Natural killer cell (primary cell): ENCODE measurements around the gene PDRG1. TPM values are rescaled to one million over a fixed set of nuclear protein-coding genes. Genes with fewer than 3 reads are reported as not detected.

Experiments
- ATAC-seq, 3 donors: fragments of 150-1000 bp in 2 of 3; fragments of 200-7000 bp in 1 of 3; cut with Tn5 transposase; 1 replicate in 1 of 3; 2 replicates in 2 of 3; pipeline ENCODE4 v1.10.0; 2021; ENCODE audit warnings: mild to moderate bottlenecking in 2 of 3, moderate library complexity in 2 of 3
- DNase-seq, 2 donors: peaks; one replicate each; pipeline versions ENCODE4 v3.0.0 to v3.0.0-alpha.2; 2013 to 2021; ENCODE audit warnings: mixed read lengths in 1 of 2
- H3K27ac ChIP-seq: one replicate; pipeline ENCODE4 v1.5.1; 2013; ENCODE audit warnings: mild to moderate bottlenecking, low read length
- H3K27me3 ChIP-seq: one replicate; pipeline ENCODE4 v1.6.1; 2013; ENCODE audit warnings: low read length; ENCODE audit not compliant: control insufficient read depth, insufficient read depth
- H3K36me3 ChIP-seq: one replicate; pipeline ENCODE4 v1.6.1; 2013; ENCODE audit warnings: low read length; ENCODE audit not compliant: control insufficient read depth, insufficient read depth
- H3K4me1 ChIP-seq: one replicate; pipeline ENCODE4 v1.6.1; 2013; ENCODE audit warnings: low read length; ENCODE audit not compliant: control insufficient read depth, insufficient read depth
- H3K4me3 ChIP-seq: one replicate; pipeline ENCODE4 v1.5.1; 2013; ENCODE audit warnings: low read length
- H3K9me3 ChIP-seq: one replicate; pipeline ENCODE4 v1.6.1; 2013; ENCODE audit warnings: low read length; ENCODE audit not compliant: control insufficient read depth, insufficient read depth
- H3K27ac Mint-ChIP-seq, 2 donors: one replicate each; pipeline ENCODE4 v1.8.0; 2022; ENCODE audit warnings: mild to moderate bottlenecking in 2 of 2, mixed read lengths in 2 of 2, moderate library complexity in 1 of 2
- H3K27me3 Mint-ChIP-seq, 2 donors: one replicate each; pipeline ENCODE4 v1.8.0; 2022; ENCODE audit warnings: low read depth in 2 of 2, mixed read lengths in 2 of 2
- H3K36me3 Mint-ChIP-seq: one replicate; pipeline ENCODE4 v1.8.0; 2022; ENCODE audit warnings: mixed read lengths
- H3K4me1 Mint-ChIP-seq, 2 donors: one replicate each; pipeline ENCODE4 v1.8.0; 2022; ENCODE audit warnings: mixed read lengths in 2 of 2
- H3K4me3 Mint-ChIP-seq: one replicate; pipeline ENCODE4 v1.8.0; 2022; ENCODE audit warnings: mild to moderate bottlenecking, moderate library complexity, mixed read lengths
- H3K9me3 Mint-ChIP-seq, 2 donors: one replicate each; pipeline ENCODE4 v1.8.0; 2022; ENCODE audit warnings: mixed read lengths in 2 of 2
- CTCF ChIP-seq: fragments of 200-600 bp; IDR thresholded peaks from one replicate; pipeline ENCODE4 v1.8.0; 2022; ENCODE audit warnings: antibody characterized with exemption
- WGBS: methylation state at CpG from one replicate; pipeline ENCODE4 v1.1.7; 2013; ENCODE audit warnings: missing lambda C conversion rate; ENCODE audit not compliant: insufficient coverage; 5-methylcytosine and 5-hydroxymethylcytosine counted together
- intact Hi-C: fragments of 100-400 bp; cut with micrococcal nuclease; formaldehyde crosslinking; loops from one replicate; pipeline ENCODE4 v1.14.2; 2022
- total RNA-seq, 4 donors: library from RNA; stranded (reverse); fragments of 120-200 nt in 1 of 4; gene quantifications; one replicate each; pipeline versions ENCODE4 v1.2.3 to v1.2.4, GENCODE V29; 2013 to 2022

PDRG1 gene
- total RNA-seq, 3 donors from 2014 or later (not counting 1 experiment from before 2014, with no cell fraction given): 9.0 to 12.8 (median 10.4) TPM

GRCh38 chr20:31966991-31967655, 15.3 kb upstream of the PDRG1 start:
- H3K27ac ChIP-seq: no peak overlapping the region
- peaks cover 45 to 59% of the 10 kb centered on the region in 2 donors for H3K27me3 Mint-ChIP-seq
- intact Hi-C loops: no loop called here
- WGBS: 17% methylated on average over 5 of the region's 5 CpGs
- DNase-seq (no peak), ATAC-seq (no peak)
- no peaks in the 10 kb centered on the region for H3K9me3 Mint-ChIP-seq
- TF ChIP-seq CTCF: no peak
- H3K27me3 ChIP-seq: peaks cover 12% of the 10 kb centered on the region
- no peaks in the 10 kb centered on the region for H3K9me3 ChIP-seq
- H3K4me3 Mint-ChIP-seq: peak overlapping the region; percentile 81
- no peak overlapping the region for H3K4me3 ChIP-seq
- peaks cover 9 to 18% of the 10 kb centered on the region in 2 donors for H3K4me1 Mint-ChIP-seq
- H3K36me3 ChIP-seq: no peaks in the 10 kb centered on the region
- H3K36me3 Mint-ChIP-seq: no peaks in the 10 kb centered on the region
- H3K27ac Mint-ChIP-seq: no peak overlapping the region
- H3K4me1 ChIP-seq: peaks cover 11% of the 10 kb centered on the region

- H3K9me3 Mint-ChIP-seq: no peaks in the 10 kb centered on the region
- no peak overlapping the region for H3K27ac Mint-ChIP-seq
- no peak overlapping the region for H3K4me3 Mint-ChIP-seq
- intact Hi-C loops: no loop called here
- peaks cover 9 to 18% of the 10 kb centered on the region in 2 donors for H3K4me1 Mint-ChIP-seq
- H3K36me3 Mint-ChIP-seq: no peaks in the 10 kb centered on the region
- no peaks in the 10 kb centered on the region for H3K36me3 ChIP-seq
- no peak overlapping the region for H3K4me3 ChIP-seq
- no peak for TF ChIP-seq CTCF
- WGBS: 79% methylated on average over 6 of the region's 6 CpGs
- no peak for ATAC-seq
- H3K27me3 ChIP-seq: peaks cover 4% of the 10 kb centered on the region
- H3K9me3 ChIP-seq: no peaks in the 10 kb centered on the region
- DNase-seq: no peak
- H3K27ac ChIP-seq: no peak overlapping the region
- H3K27me3 Mint-ChIP-seq: peaks cover 43 to 55% of the 10 kb centered on the region in 2 donors
- H3K4me1 ChIP-seq: peaks cover 11% of the 10 kb centered on the region
These were observed 12.0 kb upstream of the PDRG1 start for GRCh38 chr20:31963889-31964288.

- Mint-ChIP-seq H3K27me3 (peaks cover 42 to 52% of the 10 kb centered on the region in 2 donors), H3K4me1 (peaks cover 4 to 11% of the 10 kb centered on the region in 2 donors), H3K27ac (no peak overlapping the region), H3K9me3 (no peaks in the 10 kb centered on the region), H3K36me3 (no peaks in the 10 kb centered on the region), H3K4me3 (no peak overlapping the region)
- Histone ChIP-seq H3K27me3 (no peaks in the 10 kb centered on the region), H3K36me3 (no peaks in the 10 kb centered on the region), H3K4me1 (peaks cover 2% of the 10 kb centered on the region), H3K4me3 (no peak overlapping the region), H3K27ac (no peak overlapping the region), H3K9me3 (no peaks in the 10 kb centered on the region)
- DNase-seq (no peak), ATAC-seq (no peak)
- no peak for TF ChIP-seq CTCF
- WGBS: 92% methylated on average over 2 of the region's 2 CpGs
- intact Hi-C loops: no loop called here
These were observed 10.9 kb upstream of the PDRG1 start for GRCh38 chr20:31962761-31963160.
